HFF-Myc (cell line): ENCODE results near the gene PALM.

ENCODE experiments used
- DNase-seq: peaks from one replicate; pipeline ENCODE4 v3.0.0-alpha.2; 2011; ENCODE audit warnings: low read depth; ENCODE audit errors: extremely low read depth
- H3K4me3 ChIP-seq: replicated peaks from 2 replicates; pipeline ENCODE4 v1.5.1; 2011; ENCODE audit warnings: low read depth, mild to moderate bottlenecking, control low read depth, low read length
- CTCF ChIP-seq: IDR thresholded peaks from 2 replicates; pipeline ENCODE4 v1.5.1; 2012; ENCODE audit warnings: mild to moderate bottlenecking, low read depth, low read length, control low read depth; ENCODE audit errors: missing control alignments

Gene PALM

GRCh38 chr19:676339-677105 is 32.2 kb upstream of the PALM start, which contains the start of gene FSTL3:
Gene FSTL3 (plus strand): TSS chr19:676392. CDS start chr19:676424, 32 bp downstream.
- no peak for TF ChIP-seq CTCF
- H3K4me3 ChIP-seq: peak within 1 kb of the TSS; percentile 51
- no peak for DNase-seq

GRCh38 chr19:677201-677600 is 31.5 kb upstream of the PALM start:
- DNase-seq: no peak
- TF ChIP-seq CTCF: no peak

GRCh38 chr19:677601-678436 is 30.9 kb upstream of the PALM start:
- no peak for TF ChIP-seq CTCF
- H3K4me3 ChIP-seq: peak overlapping the region; percentile 33
- DNase-seq: no peak

More at GRCh38 chr19:677201-677600, 31.5 kb upstream of the PALM start:
- peak overlapping the region; percentile 51 for H3K4me3 ChIP-seq

- DNase-seq: no peak
- TF ChIP-seq CTCF: no peak
- peak overlapping the region; percentile 68 for H3K4me3 ChIP-seq
Measured at GRCh38 chr19:678791-679388, 29.8 kb upstream of the PALM start.

GRCh38 chr19:679418-680286 is 29.1 kb upstream of the PALM start:
- DNase-seq: no peak
- no peak for TF ChIP-seq CTCF
- H3K4me3 ChIP-seq: peak overlapping the region; percentile 68

GRCh38 chr19:680287-681028 is 28.3 kb upstream of the PALM start:
- H3K4me3 ChIP-seq: peak overlapping the region; percentile 68
- no peak for TF ChIP-seq CTCF
- peak; percentile 88 for DNase-seq
